HCT116 (cell line): ENCODE measurements around the gene HOXB9. TPM values are rescaled to one million over a fixed set of nuclear protein-coding genes. Genes with fewer than 3 reads are reported as not detected.

Experiments
- ATAC-seq: fragments of 200-7000 bp; cut with Tn5 transposase; 2 replicates; pipeline ENCODE4 v1.9.1; 2020; ENCODE audit warnings: mild to moderate bottlenecking, moderate library complexity
- BruUV-seq: library from RNA; stranded (reverse); fragments of 400-500 nt; replicated peaks from 2 replicates; lab custom pipeline; 2021; lab: Mats Ljungman, UMichigan
- CTCF ChIA-PET: fragments of 300-600 bp; sonication (Branson Sonifier 250); formaldehyde crosslinking; loops from one replicate; lab custom pipeline; 2021; ENCODE audit warnings: antibody characterized with exemption; lab: Charles Lee
- POLR2A ChIA-PET: fragments of 300-600, 350-600 bp; sonication (Branson Sonifier 250); formaldehyde crosslinking; loops from one replicate; lab custom pipeline; 2021; ENCODE audit warnings: antibody characterized with exemption; lab: Charles Lee
- RAD21 ChIA-PET, 2 experiments: fragments of 300-600 bp; sonication (Branson Sonifier 250); formaldehyde crosslinking; loops; one replicate each; lab custom pipeline; 2023; ENCODE audit warnings: low total read pairs in 2 of 2; ENCODE audit not compliant: uncharacterized antibody in 2 of 2, unreplicated experiment in 2 of 2, low non-redundant PET in 1 of 2; lab: Charles Lee
- DNase-seq: peaks from one replicate; pipeline ENCODE4 v3.0.0-alpha.2; 2010; ENCODE audit warnings: low read depth, low spot score
- H2AFZ ChIP-seq: fragments of 200-600 bp; shearing (Covaris generic), sonication (generic); 2 replicates; pipeline ENCODE4 v1.6.1; 2017; ENCODE audit warnings: low read depth, mixed run types, mixed read lengths, antibody characterized with exemption, low read length; ENCODE audit not compliant: poor library complexity, severe bottlenecking
- H3K27ac ChIP-seq: 2 replicates; pipeline ENCODE4 v1.5.1; 2012; ENCODE audit warnings: low read depth, low read length
- H3K27me3 ChIP-seq: fragments of 200-600 bp; sonication (generic); 2 replicates; pipeline ENCODE4 v1.6.1; 2016; ENCODE audit warnings: mixed run types, low read length, mixed read lengths; ENCODE audit not compliant: insufficient read depth
- H3K36me3 ChIP-seq, 2 experiments: fragments of 200-500 bp in 1 of 2; fragments of 200-600 bp in 1 of 2; sonication (Bioruptor generic) in 1 of 2; sonication (generic) in 1 of 2; 2 replicates each; pipeline versions ENCODE4 v1.5.1 to v1.6.1; 2014 to 2016; ENCODE audit warnings: low read length in 2 of 2, inconsistent platforms in 1 of 2, mixed read lengths in 1 of 2, mixed run types in 1 of 2; ENCODE audit not compliant: insufficient read depth in 2 of 2, control insufficient read depth in 1 of 2
- H3K4me1 ChIP-seq, 2 experiments: fragments of 200-600 bp in 1 of 2; sonication (generic) in 1 of 2; 2 replicates each; pipeline versions ENCODE4 v1.5.1 to v1.6.1; 2012 to 2017; ENCODE audit warnings: low read length in 2 of 2, inconsistent platforms in 1 of 2, mild to moderate bottlenecking in 1 of 2, mixed read lengths in 1 of 2, mixed run types in 1 of 2, moderate library complexity in 1 of 2; ENCODE audit not compliant: insufficient read depth in 2 of 2, control insufficient read depth in 1 of 2
- H3K4me2 ChIP-seq: fragments of 200-600 bp; sonication (generic); 2 replicates; pipeline ENCODE4 v1.6.1; 2017; ENCODE audit warnings: mixed run types, low read length, mixed read lengths
- H3K4me3 ChIP-seq, 2 experiments: fragments of 200-600 bp in 1 of 2; sonication (generic) in 1 of 2; replicated peaks in 1 of 2; 2 replicates each; pipeline ENCODE4 v1.5.1; 2011 to 2016; ENCODE audit warnings: low read length in 2 of 2, control low read depth in 1 of 2, low read depth in 1 of 2, mild to moderate bottlenecking in 1 of 2, mixed read lengths in 1 of 2, mixed run types in 1 of 2
- H3K79me2 ChIP-seq: fragments of 200-600 bp; sonication (generic); 2 replicates; pipeline ENCODE4 v1.6.1; 2017; ENCODE audit warnings: mild to moderate bottlenecking, mixed run types, low read length, moderate library complexity, mixed read lengths; ENCODE audit not compliant: insufficient read depth
- H3K9ac ChIP-seq: fragments of 200-600 bp; sonication (generic); 2 replicates; pipeline ENCODE4 v1.6.1; 2016; ENCODE audit warnings: low read length, mixed read lengths
- H3K9me2 ChIP-seq: fragments of 200-600 bp; sonication (generic), shearing (Covaris generic); 2 replicates; pipeline ENCODE4 v1.6.1; 2017; ENCODE audit warnings: mixed run types, mild to moderate bottlenecking, moderate library complexity; ENCODE audit not compliant: insufficient read depth
- H3K9me3 ChIP-seq, 2 experiments: fragments of 200-500 bp in 1 of 2; fragments of 200-600 bp in 1 of 2; sonication (Bioruptor generic) in 1 of 2; sonication (generic) in 1 of 2; 2 replicates each; pipeline ENCODE4 v1.6.1; 2014 to 2017; ENCODE audit warnings: low read length in 2 of 2, mixed read lengths in 2 of 2, inconsistent platforms in 1 of 2, low read depth in 1 of 2, mild to moderate bottlenecking in 1 of 2, mixed run types in 1 of 2, moderate library complexity in 1 of 2; ENCODE audit not compliant: control insufficient read depth in 1 of 2, insufficient read depth in 1 of 2
- H4K20me1 ChIP-seq: fragments of 200-600 bp; sonication (generic), shearing (Covaris generic); 2 replicates; pipeline ENCODE4 v1.6.1; 2017; ENCODE audit warnings: mixed run types, mild to moderate bottlenecking, moderate library complexity; ENCODE audit not compliant: insufficient read depth
- ATF3 ChIP-seq: IDR thresholded peaks from 2 replicates; pipeline ENCODE4 v1.6.1; 2012
- CBX3 ChIP-seq: IDR thresholded peaks from 2 replicates; pipeline ENCODE4 v1.6.1; 2012; ENCODE audit warnings: low read depth
- CTCF ChIP-seq, 3 experiments: fragments of 200-600 bp in 1 of 3; sonication (generic) in 1 of 3; IDR thresholded peaks in 2 of 3; conservative IDR thresholded peaks in 1 of 3; 2 replicates each; pipeline ENCODE4 v1.5.1; 2012 to 2017; ENCODE audit warnings: low read depth in 2 of 3, low read length in 2 of 3, antibody characterized with exemption in 1 of 3, borderline replicate concordance in 1 of 3, control low read depth in 1 of 3, mild to moderate bottlenecking in 1 of 3, mixed read lengths in 1 of 3, mixed run types in 1 of 3, moderate library complexity in 1 of 3; ENCODE audit not compliant: insufficient read depth in 1 of 3
- EGR1 ChIP-seq: IDR thresholded peaks from 2 replicates; pipeline ENCODE4 v1.6.1; 2012; ENCODE audit warnings: low read depth
- ELF1 ChIP-seq: IDR thresholded peaks from 2 replicates; pipeline ENCODE4 v1.6.1; 2012; ENCODE audit warnings: low read depth, borderline replicate concordance
- EZH2phosphoT487 ChIP-seq: fragments of 200-600 bp; IDR thresholded peaks from 2 replicates; pipeline ENCODE4 v1.6.1; 2018; ENCODE audit warnings: antibody characterized with exemption, borderline replicate concordance
- FOSL1 ChIP-seq: IDR thresholded peaks from 2 replicates; pipeline ENCODE4 v1.6.1; 2012; ENCODE audit warnings: low read depth
- JUND ChIP-seq: IDR thresholded peaks from 2 replicates; pipeline ENCODE4 v1.6.1; 2012
- POLR2A ChIP-seq: IDR thresholded peaks from 2 replicates; pipeline ENCODE4 v1.7.0; 2011; ENCODE audit warnings: borderline replicate concordance; ENCODE audit not compliant: insufficient read depth, insufficient read length; ENCODE audit errors: extremely low read depth
- POLR2AphosphoS5 ChIP-seq: IDR thresholded peaks from 2 replicates; pipeline ENCODE4 v1.6.1; 2011; ENCODE audit warnings: mild to moderate bottlenecking, low read depth, low read length, moderate library complexity
- REST ChIP-seq: IDR thresholded peaks from 2 replicates; pipeline ENCODE4 v1.6.1; 2012; ENCODE audit warnings: low read depth
- SIN3A ChIP-seq: IDR thresholded peaks from 2 replicates; pipeline ENCODE4 v1.6.1; 2012; ENCODE audit warnings: low read depth
- SP1 ChIP-seq: IDR thresholded peaks from 2 replicates; pipeline ENCODE4 v1.6.1; 2012; ENCODE audit warnings: low read depth
- SRF ChIP-seq: IDR thresholded peaks from 2 replicates; pipeline ENCODE4 v1.6.1; 2012; ENCODE audit warnings: low read depth
- TCF7L2 ChIP-seq: IDR thresholded peaks from 2 replicates; pipeline ENCODE4 v1.7.0; 2011; ENCODE audit warnings: borderline replicate concordance, inconsistent platforms; ENCODE audit not compliant: insufficient read depth, insufficient read length; ENCODE audit errors: extremely low read depth
- YY1 ChIP-seq: IDR thresholded peaks from 2 replicates; pipeline ENCODE4 v1.6.1; 2011; ENCODE audit warnings: low read length, low read depth, moderate library complexity, mild to moderate bottlenecking; ENCODE audit not compliant: insufficient replicate concordance; ENCODE audit errors: extremely low read depth
- ZFX ChIP-seq: fragments of 450-650 bp; IDR thresholded peaks from 2 replicates; pipeline ENCODE4 v1.6.1; 2017
- ZNF274 ChIP-seq: fragments of 200-500 bp; sonication (Bioruptor generic); IDR thresholded peaks from 2 replicates; pipeline ENCODE4 v1.6.1; 2014; ENCODE audit warnings: mild to moderate bottlenecking, low read depth, low read length, inconsistent platforms
- intact Hi-C: fragments of 100-400 bp; cut with micrococcal nuclease; formaldehyde crosslinking; loops from 2 replicates; pipeline ENCODE4 v1.10.0; 2022
- total RNA-seq: library from RNA; stranded (reverse); gene quantifications from one replicate; pipeline ENCODE4 v1.2.1, GENCODE V29; 2021; ENCODE audit not compliant: unreplicated experiment

The HOXB9 gene
- total RNA-seq, 1 experiment from 2014 or later: 40.1 TPM

GRCh38 chr17:48606892-48607614 is 19.1 kb downstream of the HOXB9 start:
- ChIA-PET CTCF (no interaction called here), POLR2A (interaction anchor here (1.0 to 1.9 kb wide), 3 partner anchors 8 to 19 kb away, joined by 3 to 6 read pairs (median 4); partner anchors contain the start of genes HOXB8 and HOXB9), RAD21 (interaction anchor here in 1 of 2 experiments (0.6 kb wide), 1 partner anchor 27 kb away, joined by 3 read pairs; no protein-coding TSS in a partner anchor)
- no peak for TF ChIP-seq ATF3
- no peak for TF ChIP-seq TCF7L2
- no peak for TF ChIP-seq POLR2A
- TF ChIP-seq REST: no peak
- TF ChIP-seq YY1: no peak
- no peak for TF ChIP-seq FOSL1
- TF ChIP-seq ZNF274: no peak
- TF ChIP-seq CTCF (IDR thresholded peaks at IDR 0.05 in 2 of 3, conservative IDR thresholded peaks at IDR 0.05 in 1 of 3; ENCODE audit: borderline replicate concordance in 1 of 3, insufficient read depth in 1 of 3, low read depth in 2 of 3, low read length in 2 of 3): no peak
- no peak for TF ChIP-seq SRF
- no peak for TF ChIP-seq ZFX
- no peak for TF ChIP-seq CBX3
- TF ChIP-seq EZH2phosphoT487: no peak
- TF ChIP-seq JUND: no peak
- TF ChIP-seq SIN3A: no peak
- TF ChIP-seq POLR2AphosphoS5: no peak
- no peak for TF ChIP-seq SP1
- TF ChIP-seq ELF1: no peak
- TF ChIP-seq EGR1: no peak
- Histone ChIP-seq H3K27me3 (no peaks in the 10 kb centered on the region), H3K9ac (no peak overlapping the region), H3K79me2 (peaks cover 72% of the 10 kb centered on the region), H4K20me1 (no peaks in the 10 kb centered on the region), H2AFZ (no peak overlapping the region), H3K27ac (no peak overlapping the region), H3K36me3 (no peaks in the 10 kb centered on the region), H3K4me2 (no peak overlapping the region), H3K4me1 (peaks cover 23 to 59% of the 10 kb centered on the region in 2 experiments), H3K4me3 (no peak overlapping the region), H3K9me3 (no peaks in the 10 kb centered on the region), H3K9me2 (no peaks in the 10 kb centered on the region)
- DNase-seq: no peak
- no peak for ATAC-seq
- intact Hi-C loops: no loop called here
- no TSS peak for BruUV-seq
